Peyer's patch (tissue), 4 donors: ENCODE measurements around the gene CLIC1.

Experiments
- CTCF ChIP-seq, 6 experiments: fragments of 450-650 bp in 4 of 6; fragments of 200-600 bp in 2 of 6; sonication (generic) in 1 of 6; IDR thresholded peaks; one replicate each; pipeline ENCODE4 v1.5.1; 2017 to 2019; ENCODE audit warnings: antibody characterized with exemption in 6 of 6, mild to moderate bottlenecking in 3 of 6, moderate library complexity in 1 of 6
- POLR2A ChIP-seq, 2 donors: fragments of 450-650 bp; IDR thresholded peaks; one replicate each; pipeline ENCODE4 v1.5.1; 2017; ENCODE audit warnings: antibody characterized with exemption in 2 of 2, mild to moderate bottlenecking in 2 of 2, moderate library complexity in 2 of 2

- TF ChIP-seq CTCF (IDR thresholded peaks at IDR 0.05), result no peak
- no peak for TF ChIP-seq POLR2A (IDR thresholded peaks at IDR 0.05)
Measured at GRCh38 chr6:31710523-31711219, 25.7 kb downstream of the CLIC1 start.
